Sigmoid colon (tissue), 4 donors: ENCODE results near the gene FASN.

Experiments
- EP300 ChIP-seq, 4 donors: sonication (generic); formaldehyde crosslinking; IDR thresholded peaks; one replicate each; pipeline ENCODE4 v1.6.1; 2017; ENCODE audit warnings: antibody characterized with exemption in 4 of 4
- POLR2A ChIP-seq, 2 donors: fragments of 450-650 bp; IDR thresholded peaks; one replicate each; pipeline ENCODE4 v1.6.1; 2016; ENCODE audit warnings: antibody characterized with exemption in 2 of 2, mild to moderate bottlenecking in 2 of 2, moderate library complexity in 2 of 2
- POLR2AphosphoS5 ChIP-seq, 4 donors: sonication (generic); formaldehyde crosslinking; IDR thresholded peaks; one replicate each; pipeline ENCODE4 v1.6.1; 2017; ENCODE audit warnings: antibody characterized with exemption in 4 of 4
- TF ChIP-seq, protein P1 (sequence below), 4 experiments: fragments of 450-650 bp in 3 of 4; fragments of 200-600 bp in 1 of 4; IDR thresholded peaks; one replicate each; pipeline ENCODE4 v1.5.1; 2016 to 2019; ENCODE audit warnings: antibody characterized with exemption in 4 of 4, mild to moderate bottlenecking in 3 of 4, moderate library complexity in 2 of 4

DNA sequence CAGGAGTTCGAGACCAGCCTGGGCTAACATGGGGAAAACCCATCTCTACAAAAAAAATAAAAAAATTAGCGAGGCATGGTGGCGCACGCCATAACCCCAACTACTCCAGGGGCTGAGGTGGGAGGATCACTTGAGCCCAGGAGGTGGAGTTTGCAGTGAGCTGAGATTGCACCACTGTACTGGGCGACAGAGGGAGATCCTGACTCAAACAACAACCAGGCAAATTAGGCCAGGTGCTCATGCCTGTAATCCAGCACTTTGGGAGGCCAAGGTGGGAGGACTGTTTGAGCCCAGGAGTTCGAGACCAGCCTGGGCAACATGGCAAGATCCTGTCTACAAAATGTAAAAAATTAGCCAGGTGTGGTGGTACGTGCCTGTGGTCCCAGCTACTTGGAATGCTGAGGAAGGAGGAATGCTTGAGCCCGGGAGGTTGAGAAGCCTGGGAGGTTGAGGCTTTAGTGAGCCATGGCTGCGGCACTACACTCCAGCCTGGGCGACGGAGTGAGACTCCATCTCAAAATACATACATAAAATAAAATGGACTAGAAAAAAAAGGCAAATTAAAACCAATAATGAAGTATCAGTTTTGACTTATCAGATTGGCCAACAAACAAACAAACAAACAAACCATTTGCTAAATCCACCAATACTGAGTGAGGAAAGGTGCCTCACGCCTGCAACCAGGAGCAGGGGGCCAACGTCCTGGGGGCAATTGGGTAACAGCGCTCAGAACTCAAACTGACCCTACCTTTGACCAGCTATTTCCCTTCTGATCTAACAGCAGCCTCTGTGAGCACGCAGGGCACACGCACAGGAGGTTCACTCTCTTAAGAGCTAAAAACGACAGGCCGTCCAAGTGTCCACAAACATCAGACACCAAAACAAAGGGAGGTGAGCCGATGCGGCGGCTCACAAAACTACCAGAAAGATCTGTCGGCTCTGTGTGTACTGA is 19.4 kb upstream of the FASN start:
- TF ChIP-seq, protein P1, sequence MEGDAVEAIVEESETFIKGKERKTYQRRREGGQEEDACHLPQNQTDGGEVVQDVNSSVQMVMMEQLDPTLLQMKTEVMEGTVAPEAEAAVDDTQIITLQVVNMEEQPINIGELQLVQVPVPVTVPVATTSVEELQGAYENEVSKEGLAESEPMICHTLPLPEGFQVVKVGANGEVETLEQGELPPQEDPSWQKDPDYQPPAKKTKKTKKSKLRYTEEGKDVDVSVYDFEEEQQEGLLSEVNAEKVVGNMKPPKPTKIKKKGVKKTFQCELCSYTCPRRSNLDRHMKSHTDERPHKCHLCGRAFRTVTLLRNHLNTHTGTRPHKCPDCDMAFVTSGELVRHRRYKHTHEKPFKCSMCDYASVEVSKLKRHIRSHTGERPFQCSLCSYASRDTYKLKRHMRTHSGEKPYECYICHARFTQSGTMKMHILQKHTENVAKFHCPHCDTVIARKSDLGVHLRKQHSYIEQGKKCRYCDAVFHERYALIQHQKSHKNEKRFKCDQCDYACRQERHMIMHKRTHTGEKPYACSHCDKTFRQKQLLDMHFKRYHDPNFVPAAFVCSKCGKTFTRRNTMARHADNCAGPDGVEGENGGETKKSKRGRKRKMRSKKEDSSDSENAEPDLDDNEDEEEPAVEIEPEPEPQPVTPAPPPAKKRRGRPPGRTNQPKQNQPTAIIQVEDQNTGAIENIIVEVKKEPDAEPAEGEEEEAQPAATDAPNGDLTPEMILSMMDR (IDR thresholded peaks at IDR 0.05), result no peak
- TF ChIP-seq POLR2A (IDR thresholded peaks at IDR 0.05) (no peak), EP300 (IDR thresholded peaks at IDR 0.05) (no peak), POLR2AphosphoS5 (IDR thresholded peaks at IDR 0.05) (no peak)
